Liver (tissue), 9 donors: Measurements from ENCODE around the gene MECP2. TPM values are rescaled to one million over a fixed set of nuclear protein-coding genes. Genes with fewer than 3 reads are reported as not detected.

Experiments used
- DNase-seq: peaks from one replicate; pipeline ENCODE4 v3.0.0-alpha.2; 2017; ENCODE audit warnings: low spot score
- H3K27ac ChIP-seq, 2 donors: one replicate each; pipeline ENCODE4 v1.7.0; 2013; ENCODE audit warnings: inconsistent platforms in 2 of 2, low read length in 2 of 2, control low read depth in 1 of 2, low read depth in 1 of 2, mild to moderate bottlenecking in 1 of 2
- H3K27me3 ChIP-seq, 4 donors: one replicate each; pipeline versions ENCODE4 v1.6.1 to v1.7.0; 2013; ENCODE audit warnings: low read length in 3 of 4, inconsistent platforms in 1 of 4, mild to moderate bottlenecking in 1 of 4, moderate library complexity in 1 of 4; ENCODE audit not compliant: control insufficient read depth in 4 of 4, insufficient read depth in 4 of 4
- H3K36me3 ChIP-seq, 4 donors: one replicate each; pipeline versions ENCODE4 v1.6.1 to v1.7.0; 2013; ENCODE audit warnings: low read length in 3 of 4, mild to moderate bottlenecking in 3 of 4, low read depth in 1 of 4, moderate library complexity in 1 of 4; ENCODE audit not compliant: control insufficient read depth in 4 of 4, insufficient read depth in 3 of 4
- H3K4me1 ChIP-seq, 4 donors: one replicate each; pipeline versions ENCODE4 v1.6.1 to v1.7.0; 2013; ENCODE audit warnings: low read length in 3 of 4, mild to moderate bottlenecking in 3 of 4, moderate library complexity in 1 of 4; ENCODE audit not compliant: control insufficient read depth in 4 of 4, insufficient read depth in 4 of 4
- H3K4me3 ChIP-seq, 3 donors: one replicate each; pipeline versions ENCODE4 v1.6.1 to v1.7.0; 2013; ENCODE audit warnings: low read length in 3 of 3, control low read depth in 1 of 3, low read depth in 1 of 3, mild to moderate bottlenecking in 1 of 3
- H3K9ac ChIP-seq, 2 donors: one replicate each; pipeline ENCODE4 v1.7.0; 2013; ENCODE audit warnings: low read length in 2 of 2, mild to moderate bottlenecking in 2 of 2, moderate library complexity in 2 of 2, control low read depth in 1 of 2, low read depth in 1 of 2
- H3K9me3 ChIP-seq, 4 donors: one replicate each; pipeline versions ENCODE4 v1.6.1 to v1.7.0; 2013; ENCODE audit warnings: low read length in 3 of 4; ENCODE audit not compliant: control insufficient read depth in 4 of 4
- ATF3 ChIP-seq: IDR thresholded peaks from 2 replicates; pipeline ENCODE4 v1.6.1; 2016; ENCODE audit warnings: antibody characterized with exemption
- CTCF ChIP-seq: fragments of 150-350 bp; IDR thresholded peaks from 2 replicates; pipeline ENCODE4 v1.5.1; 2017; ENCODE audit warnings: improper control_type of control experiment, low read depth, low read length; ENCODE audit not compliant: missing input control
- EGR1 ChIP-seq, 2 donors: IDR thresholded peaks; 2 replicates each; pipeline ENCODE4 v1.6.1; 2016 to 2018; ENCODE audit warnings: antibody characterized with exemption in 2 of 2, low read depth in 2 of 2
- FOXA1 ChIP-seq: IDR thresholded peaks from 2 replicates; pipeline ENCODE4 v1.6.1; 2016; ENCODE audit warnings: antibody characterized with exemption
- FOXA2 ChIP-seq: IDR thresholded peaks from 2 replicates; pipeline ENCODE4 v1.6.1; 2016; ENCODE audit warnings: antibody characterized with exemption
- GABPA ChIP-seq, 2 donors: IDR thresholded peaks in 1 of 2; conservative IDR thresholded peaks in 1 of 2; 2 replicates each; pipeline ENCODE4 v1.6.1; 2016; ENCODE audit warnings: antibody characterized with exemption in 2 of 2, mild to moderate bottlenecking in 1 of 2, moderate library complexity in 1 of 2
- HNF4A ChIP-seq, 2 donors: conservative IDR thresholded peaks; 2 replicates each; pipeline ENCODE4 v1.6.1; 2016; ENCODE audit warnings: antibody characterized with exemption in 2 of 2, mild to moderate bottlenecking in 2 of 2
- HNF4G ChIP-seq: IDR thresholded peaks from 2 replicates; pipeline ENCODE4 v1.6.1; 2016; ENCODE audit warnings: antibody characterized with exemption
- JUND ChIP-seq, 2 donors: IDR thresholded peaks; 2 replicates each; pipeline ENCODE4 v1.6.1; 2016; ENCODE audit warnings: antibody characterized with exemption in 2 of 2
- MAX ChIP-seq: IDR thresholded peaks from 2 replicates; pipeline ENCODE4 v1.6.1; 2016; ENCODE audit warnings: antibody characterized with exemption
- NR2F2 ChIP-seq: IDR thresholded peaks from 2 replicates; pipeline ENCODE4 v1.6.1; 2016; ENCODE audit warnings: antibody characterized with exemption
- RAD21 ChIP-seq, 2 donors: IDR thresholded peaks; 2 replicates each; pipeline ENCODE4 v1.6.1; 2016; ENCODE audit warnings: antibody characterized with exemption in 2 of 2, mild to moderate bottlenecking in 2 of 2
- REST ChIP-seq: IDR thresholded peaks from 2 replicates; pipeline ENCODE4 v1.6.1; 2016; ENCODE audit warnings: antibody characterized with exemption, mild to moderate bottlenecking
- RXRA ChIP-seq, 2 donors: IDR thresholded peaks; 2 replicates each; pipeline ENCODE4 v1.6.1; 2017 to 2018; ENCODE audit warnings: antibody characterized with exemption in 2 of 2, mild to moderate bottlenecking in 1 of 2
- SP1 ChIP-seq: IDR thresholded peaks from 2 replicates; pipeline ENCODE4 v1.6.1; 2018; ENCODE audit warnings: antibody characterized with exemption, mild to moderate bottlenecking
- TAF1 ChIP-seq: conservative IDR thresholded peaks from 2 replicates; pipeline ENCODE4 v1.6.1; 2016; ENCODE audit warnings: antibody characterized with exemption, mild to moderate bottlenecking
- YY1 ChIP-seq: IDR thresholded peaks from 2 replicates; pipeline ENCODE4 v1.6.1; 2016; ENCODE audit warnings: antibody characterized with exemption, mild to moderate bottlenecking
- ZBTB33 ChIP-seq: IDR thresholded peaks from 2 replicates; pipeline ENCODE4 v1.6.1; 2016; ENCODE audit warnings: antibody characterized with exemption
- WGBS: extraction: QIAGEN DNeasy Blood & Tissue Kit; methylation state at CpG from one replicate; pipeline ENCODE4 v1.1.7; 2013; 5-methylcytosine and 5-hydroxymethylcytosine counted together
- polyA plus RNA-seq, 2 donors: library from polyadenylated mRNA; stranded (reverse) in 1 of 2; unstranded in 1 of 2; fragments of 200-250 nt in 1 of 2; fragments of >200 nt in 1 of 2; fragmentation: Nextera tagmentation in 1 of 2; extraction: Ambion mirVana in 1 of 2; gene quantifications; one replicate each; pipeline versions ENCODE4 v1.2.1 to v1.2.3, GENCODE V29; 2013 to 2015
- total RNA-seq, 2 donors: library from RNA; depleted of rRNA; stranded (reverse); fragments of >200 nt; gene quantifications; one replicate each; pipeline ENCODE4 v1.2.3, GENCODE V29; 2014
- donor health status: healthy.
- donor health status: healthy.
- donor health status: healthy.
- donor health status: healthy.
- donor health status: healthy.

Gene MECP2
- total and polyA plus RNA-seq, 4 donors: 6.9 to 22.0 (median 10.0) TPM

GRCh38 chrX:154061801-154062200 is 35.7 kb downstream of the MECP2 start:
- no peak overlapping the region for H3K27ac ChIP-seq
- 92% methylated on average over 8 of the region's 8 CpGs for WGBS
- H3K4me3 ChIP-seq: no peak overlapping the region
- no peaks in the 10 kb centered on the region for H3K9me3 ChIP-seq
- H3K4me1 ChIP-seq: peaks cover 4 to 15% (median 9%) of the 10 kb centered on the region in 4 donors
- H3K36me3 ChIP-seq: peaks cover 0 to 5% (median under 1%) of the 10 kb centered on the region in 4 donors
- no peak for DNase-seq
- no peak overlapping the region for H3K9ac ChIP-seq
- TF ChIP-seq TAF1 (no peak), ATF3 (no peak), FOXA1 (no peak), YY1 (no peak), ZBTB33 (no peak), FOXA2 (no peak), NR2F2 (no peak), GABPA (IDR thresholded peaks at IDR 0.05 in 1 of 2, conservative IDR thresholded peaks at IDR 0.05 in 1 of 2) (no peak), JUND (IDR thresholded peaks at IDR 0.05) (no peak), HNF4A (conservative IDR thresholded peaks at IDR 0.05) (no peak), RXRA (IDR thresholded peaks at IDR 0.05) (no peak), MAX (no peak)
- H3K27me3 ChIP-seq: peaks cover 0 to 3% (median 0%) of the 10 kb centered on the region in 4 donors

GRCh38 chrX:154059729-154060245 is 37.7 kb downstream of the MECP2 start:
- TF ChIP-seq NR2F2 (no peak), RXRA (IDR thresholded peaks at IDR 0.05) (no peak), FOXA2 (no peak), MAX (no peak), ATF3 (no peak), HNF4G (no peak), HNF4A (conservative IDR thresholded peaks at IDR 0.05) (no peak), YY1 (no peak), CTCF (no peak), SP1 (no peak), RAD21 (IDR thresholded peaks at IDR 0.05) (no peak), EGR1 (IDR thresholded peaks at IDR 0.05; ENCODE audit: low read depth in 2 of 2) (no peak), REST (no peak), TAF1 (no peak), ZBTB33 (no peak), GABPA (IDR thresholded peaks at IDR 0.05 in 1 of 2, conservative IDR thresholded peaks at IDR 0.05 in 1 of 2) (no peak), JUND (IDR thresholded peaks at IDR 0.05) (no peak)
- H3K27ac ChIP-seq: no peak overlapping the region
- peaks cover 0 to 5% (median under 1%) of the 10 kb centered on the region in 4 donors for H3K36me3 ChIP-seq
- no peak overlapping the region for H3K9ac ChIP-seq
- no peaks in the 10 kb centered on the region for H3K9me3 ChIP-seq
- no peak overlapping the region for H3K4me3 ChIP-seq
- no peak for DNase-seq
- 84% methylated on average over 5 of the region's 5 CpGs for WGBS
- peaks cover 4 to 19% (median 9%) of the 10 kb centered on the region in 4 donors for H3K4me1 ChIP-seq
- peaks cover 0 to 3% (median 0%) of the 10 kb centered on the region in 4 donors for H3K27me3 ChIP-seq
